ENCODE data around the gene HCN3. TPM values are rescaled to one million over a fixed set of nuclear protein-coding genes. Genes with fewer than 3 reads are reported as not detected.

The HCN3 gene
- polyA plus RNA-seq, 1 experiment, result 1.5 TPM

DNA sequence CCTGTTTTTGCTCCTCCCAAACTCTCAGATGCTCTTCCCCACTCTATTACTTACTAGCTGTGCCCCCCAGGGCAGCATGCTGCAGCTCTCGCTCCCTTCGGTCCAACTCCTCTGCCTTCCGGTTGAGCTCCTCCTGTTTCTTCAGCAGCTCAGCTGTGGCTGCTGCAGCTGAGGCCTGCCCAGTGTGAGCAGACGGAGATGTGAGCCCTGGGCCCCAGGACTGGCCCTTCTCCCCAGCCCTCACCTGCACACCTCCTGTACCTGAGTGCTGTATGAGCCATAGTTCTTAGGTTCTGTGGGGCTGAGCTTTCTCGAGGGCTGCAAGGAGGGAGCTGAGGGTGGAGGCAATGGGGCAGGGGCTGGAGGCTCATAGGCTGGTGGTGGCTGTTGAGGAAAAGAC lies 17.0 kb upstream of the HCN3 start:
- no peaks in the 10 kb centered on the region; the same call in 1 of the 2 replicates for H3K9me3 ChIP-seq (ENCODE audit: control insufficient read depth, insufficient read depth, low read length)
- no peak for DNase-seq (ENCODE audit: low read depth, low spot score)
- peak overlapping the region; percentile 11 for H3K27ac ChIP-seq (ENCODE audit: low read depth, low read length)
- ChIA-PET POLR2A (interaction anchor here (0.6 to 2.4 kb wide), 3 partner anchors 9 to 61 kb away, joined by 3 to 18 read pairs (median 4); partner anchors contain the start of genes CLK2 and RUSC1), CTCF (interaction anchor here (0.6 to 4.9 kb wide), 7 partner anchors 8 to 420 kb away, joined by 3 to 55 read pairs (median 4); partner anchors contain the start of gene HCN3)
- H3K27me3 ChIP-seq (ENCODE audit: control insufficient read depth, insufficient read depth, low read length), result no peaks in the 10 kb centered on the region
- TF ChIP-seq, protein P1, sequence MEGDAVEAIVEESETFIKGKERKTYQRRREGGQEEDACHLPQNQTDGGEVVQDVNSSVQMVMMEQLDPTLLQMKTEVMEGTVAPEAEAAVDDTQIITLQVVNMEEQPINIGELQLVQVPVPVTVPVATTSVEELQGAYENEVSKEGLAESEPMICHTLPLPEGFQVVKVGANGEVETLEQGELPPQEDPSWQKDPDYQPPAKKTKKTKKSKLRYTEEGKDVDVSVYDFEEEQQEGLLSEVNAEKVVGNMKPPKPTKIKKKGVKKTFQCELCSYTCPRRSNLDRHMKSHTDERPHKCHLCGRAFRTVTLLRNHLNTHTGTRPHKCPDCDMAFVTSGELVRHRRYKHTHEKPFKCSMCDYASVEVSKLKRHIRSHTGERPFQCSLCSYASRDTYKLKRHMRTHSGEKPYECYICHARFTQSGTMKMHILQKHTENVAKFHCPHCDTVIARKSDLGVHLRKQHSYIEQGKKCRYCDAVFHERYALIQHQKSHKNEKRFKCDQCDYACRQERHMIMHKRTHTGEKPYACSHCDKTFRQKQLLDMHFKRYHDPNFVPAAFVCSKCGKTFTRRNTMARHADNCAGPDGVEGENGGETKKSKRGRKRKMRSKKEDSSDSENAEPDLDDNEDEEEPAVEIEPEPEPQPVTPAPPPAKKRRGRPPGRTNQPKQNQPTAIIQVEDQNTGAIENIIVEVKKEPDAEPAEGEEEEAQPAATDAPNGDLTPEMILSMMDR (IDR thresholded peaks at IDR 0.05; ENCODE audit: low read depth, low read length), result no peak
- no peak overlapping the region for H3K4me3 ChIP-seq (ENCODE audit: low read depth, low read length)

DNA sequence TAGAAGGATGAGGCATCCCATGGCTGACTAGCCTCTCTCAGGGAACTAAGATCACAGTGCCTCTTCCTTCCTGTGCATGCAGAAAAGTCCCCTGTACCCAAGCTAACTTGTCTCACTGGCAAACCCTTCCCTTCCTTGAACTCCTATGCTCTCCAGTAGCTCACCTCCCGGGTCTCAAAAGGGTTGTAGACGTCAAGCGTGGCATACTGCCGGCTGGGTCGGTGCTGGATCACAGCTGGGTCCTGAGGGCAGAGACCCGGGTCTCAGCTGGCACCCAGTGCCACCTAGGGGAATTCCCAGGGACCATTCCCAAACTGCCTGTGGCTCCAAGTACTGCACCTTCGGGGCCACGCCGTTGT lies 15.8 kb upstream of the HCN3 start:
- Histone ChIP-seq H3K4me3 (ENCODE audit: low read depth, low read length) (peak overlapping the region; percentile 96), H3K27ac (ENCODE audit: low read depth, low read length) (peak overlapping the region; percentile 81), H3K27me3 (ENCODE audit: control insufficient read depth, insufficient read depth, low read length) (no peaks in the 10 kb centered on the region), H3K9me3 (ENCODE audit: control insufficient read depth, insufficient read depth, low read length) (no peaks in the 10 kb centered on the region; the same call in 1 of the 2 replicates)
- no peak for DNase-seq (ENCODE audit: low read depth, low spot score)
- ChIA-PET POLR2A (interaction anchor here (1.0 to 2.4 kb wide), 4 partner anchors 9 to 387 kb away, joined by 3 to 18 read pairs (median 8); partner anchors contain the start of gene CLK2), CTCF (interaction anchor here (1.0 to 4.9 kb wide), 3 partner anchors 11 to 89 kb away, joined by 3 to 55 read pairs (median 3); partner anchors contain the start of genes HCN3 and KRTCAP2)
- TF ChIP-seq, protein P1 (IDR thresholded peaks at IDR 0.05; ENCODE audit: low read depth, low read length), result no peak

DNA sequence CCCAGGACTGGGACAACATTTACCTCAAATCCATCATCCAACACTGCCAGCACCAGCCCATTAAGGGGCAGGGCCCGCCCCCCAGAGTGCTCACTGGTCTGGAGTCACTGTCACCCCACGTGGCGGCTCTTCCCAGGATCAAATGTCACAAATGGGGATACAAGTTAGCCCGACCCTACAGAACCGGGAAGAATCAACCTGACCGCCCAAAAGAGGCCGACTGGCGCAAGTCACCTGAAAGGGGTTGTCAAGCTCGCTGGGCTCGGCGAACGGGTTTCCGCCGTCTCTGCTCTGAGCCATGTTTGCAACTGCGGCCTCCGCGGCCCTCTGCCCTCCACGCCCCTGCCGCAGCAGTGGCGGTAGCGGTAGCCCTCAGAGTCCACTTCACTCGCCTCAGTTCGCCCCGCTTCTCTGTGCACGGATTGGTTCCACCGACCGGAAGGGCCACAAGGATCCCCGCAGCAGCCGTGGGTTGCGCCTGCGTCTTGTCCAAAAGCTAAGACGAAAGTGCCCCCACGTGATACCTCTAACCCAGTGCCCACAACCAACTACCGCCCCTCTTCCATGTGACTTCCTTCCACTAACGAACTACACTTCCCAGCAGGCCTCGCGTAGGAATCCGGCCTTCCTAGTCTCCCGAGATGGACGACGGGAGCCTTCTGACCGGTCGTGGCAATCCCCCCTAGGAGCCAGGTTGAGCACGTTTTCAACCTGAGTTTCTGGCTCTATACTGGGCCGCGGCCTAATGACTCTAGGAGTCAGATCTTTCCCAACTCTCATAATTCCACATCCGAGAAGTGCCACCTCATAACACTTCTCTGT lies 15.2 kb upstream of the HCN3 start, which contains the start of gene SCAMP3:
Gene SCAMP3 (minus strand): TSS at position 509 of the 822 bp plus-strand sequence. CDS start 209 bp downstream, at position 300.
- peak; percentile 96 for DNase-seq (ENCODE audit: low read depth, low spot score)
- TF ChIP-seq, protein P1 (IDR thresholded peaks at IDR 0.05; ENCODE audit: low read depth, low read length), result no peak
- Histone ChIP-seq H3K9me3 (ENCODE audit: control insufficient read depth, insufficient read depth, low read length) (no peaks in the 10 kb centered on the region; the same call in 1 of the 2 replicates), H3K27ac (ENCODE audit: low read depth, low read length) (peak within 1 kb of the TSS; percentile 81), H3K27me3 (ENCODE audit: control insufficient read depth, insufficient read depth, low read length) (no peaks in the 10 kb centered on the region), H3K4me3 (ENCODE audit: low read depth, low read length) (peak within 1 kb of the TSS; percentile 96)
- ChIA-PET CTCF (interaction anchor here (1.0 to 4.9 kb wide), 2 partner anchors 12 to 89 kb away, joined by 3 to 55 read pairs; partner anchors contain the start of gene KRTCAP2), POLR2A (interaction anchor here (0.5 to 2.4 kb wide), 7 partner anchors 9 to 387 kb away, joined by 3 to 18 read pairs (median 3); partner anchors contain the start of gene CLK2)

DNA sequence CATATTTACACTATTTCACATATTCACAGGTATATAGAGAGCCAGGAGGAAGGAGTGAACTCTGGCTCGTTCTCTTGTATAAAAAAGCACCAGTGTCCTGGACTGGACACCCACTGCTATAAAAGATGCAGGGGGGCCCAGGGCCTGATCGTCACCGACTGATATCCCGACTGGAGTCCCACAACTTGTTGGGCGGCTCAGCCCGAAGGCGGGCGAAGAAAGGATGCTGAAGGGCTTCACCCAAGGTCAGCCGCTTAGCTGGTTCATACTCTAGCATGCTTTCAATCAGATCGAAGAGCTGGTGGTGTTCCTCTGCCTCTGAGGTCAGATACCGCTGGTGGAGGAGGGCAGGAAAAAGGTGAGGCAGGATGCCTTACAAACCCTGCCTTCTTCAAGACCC lies 14.2 kb upstream of the HCN3 start:
- Histone ChIP-seq H3K9me3 (ENCODE audit: control insufficient read depth, insufficient read depth, low read length) (no peaks in the 10 kb centered on the region; the same call in 1 of the 2 replicates), H3K27ac (ENCODE audit: low read depth, low read length) (peak overlapping the region; percentile 39), H3K4me3 (ENCODE audit: low read depth, low read length) (no peak overlapping the region), H3K27me3 (ENCODE audit: control insufficient read depth, insufficient read depth, low read length) (no peaks in the 10 kb centered on the region)
- no peak for DNase-seq (ENCODE audit: low read depth, low spot score)
- ChIA-PET CTCF (interaction anchor here (1.9 kb wide), 1 partner anchor 12 kb away, joined by 13 read pairs; no protein-coding TSS in a partner anchor), POLR2A (interaction anchor here (1.1 kb wide), 1 partner anchor 10 kb away, joined by 3 read pairs; the partner anchor contains the start of gene CLK2)
- TF ChIP-seq, protein P1 (IDR thresholded peaks at IDR 0.05; ENCODE audit: low read depth, low read length), result no peak
